GM19397 (cell line): ENCODE measurements around the gene USP34.
"Not testable (repeated sequence)": the region's sequence is repeated elsewhere in the genome, so short reads cannot be mapped to it uniquely, and the experiment has no call there.

Source experiments
- ATAC-seq: cut with Tn5 transposase; IDR thresholded peaks from one replicate; pipeline ENCODE4 v1.9.1; 2021; ENCODE audit warnings: mild to moderate bottlenecking, moderate library complexity; ENCODE audit not compliant: unreplicated experiment

USP34 gene

GRCh38 chr2:61461404-61461803 lies 9.5 kb downstream of the USP34 start:
- no peak for ATAC-seq

GRCh38 chr2:61460163-61460562 lies 10.7 kb downstream of the USP34 start:
- no peak for ATAC-seq

GRCh38 chr2:61456746-61457420 lies 14.0 kb downstream of the USP34 start:
- no peak for ATAC-seq

- ATAC-seq: no peak
Measured at GRCh38 chr2:61456070-61456745, 14.7 kb downstream of the USP34 start.

GRCh38 chr2:61454972-61455371 lies 15.9 kb downstream of the USP34 start:
- ATAC-seq: not testable (repeated sequence)

- ATAC-seq: no peak
Measured at GRCh38 chr2:61454383-61454782, 16.5 kb downstream of the USP34 start.

GRCh38 chr2:61452392-61452791 lies 18.5 kb downstream of the USP34 start:
- ATAC-seq: no peak

- ATAC-seq: no peak
Measured at GRCh38 chr2:61451178-61451577, 19.7 kb downstream of the USP34 start.

- peak; percentile 53 for ATAC-seq
Measured at GRCh38 chr2:61450144-61450543, 20.7 kb downstream of the USP34 start.

- ATAC-seq: no peak
Measured at GRCh38 chr2:61448229-61448628, 22.7 kb downstream of the USP34 start.

GRCh38 chr2:61446971-61447370 lies 23.9 kb downstream of the USP34 start:
- ATAC-seq: not testable (repeated sequence)

GRCh38 chr2:61443342-61444041 lies 27.4 kb downstream of the USP34 start:
- ATAC-seq: peak; percentile 90

- no peak for ATAC-seq
Measured at GRCh38 chr2:61439241-61440002, 31.5 kb downstream of the USP34 start.

- no peak for ATAC-seq
Measured at GRCh38 chr2:61438670-61439069, 32.2 kb downstream of the USP34 start.

GRCh38 chr2:61437170-61437569 lies 33.7 kb downstream of the USP34 start:
- ATAC-seq: no peak

- no peak for ATAC-seq
Measured at GRCh38 chr2:61436092-61436491, 34.8 kb downstream of the USP34 start.

- no peak for ATAC-seq
Measured at GRCh38 chr2:61435291-61435690, 35.6 kb downstream of the USP34 start.

GRCh38 chr2:61434314-61434713 lies 36.6 kb downstream of the USP34 start:
- ATAC-seq: no peak

- no peak for ATAC-seq
Measured at GRCh38 chr2:61433606-61434005, 37.3 kb downstream of the USP34 start.

- ATAC-seq: no peak
Measured at GRCh38 chr2:61432990-61433389, 37.9 kb downstream of the USP34 start.

GRCh38 chr2:61431345-61431744 lies 39.5 kb downstream of the USP34 start:
- no peak for ATAC-seq
